ENCODE measurements around the gene PRICKLE2. TPM values are rescaled to one million over a fixed set of nuclear protein-coding genes. Genes with fewer than 3 reads are reported as not detected.

The PRICKLE2 gene
- total RNA-seq, 1 donor from 2014 or later, result 5.3 TPM

DNA sequence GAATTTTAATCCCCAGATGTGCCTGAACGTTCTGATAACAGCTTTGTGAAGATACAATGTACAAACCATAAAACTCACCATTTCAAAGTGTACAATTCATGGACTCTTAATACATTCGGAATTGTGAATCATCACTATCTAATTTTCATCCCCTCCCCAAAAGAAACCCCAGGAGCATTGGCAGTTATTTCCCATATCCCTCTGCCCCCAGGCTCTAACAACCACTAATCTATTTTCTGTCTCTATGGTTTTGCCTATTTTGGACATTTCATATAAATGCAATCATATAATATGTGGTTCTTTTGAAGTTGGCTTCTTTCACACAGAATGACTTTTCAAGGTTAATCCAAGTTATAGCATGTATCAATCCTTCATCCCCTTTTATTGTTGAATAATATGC is 25.3 kb downstream of the PRICKLE2 start:
- no peak for DNase-seq (ENCODE audit: low spot score)
- no peak for TF ChIP-seq CTCF (IDR thresholded peaks at IDR 0.05; ENCODE audit: unreplicated experiment)
- Mint-ChIP-seq H3K36me3 (ENCODE audit: low read depth, unreplicated experiment) (peaks cover 3% of the 10 kb centered on the region), H3K27me3 (ENCODE audit: unreplicated experiment) (peaks cover 1% of the 10 kb centered on the region), H3K4me3 (ENCODE audit: unreplicated experiment) (no peak overlapping the region), H3K4me1 (ENCODE audit: unreplicated experiment) (peaks cover 3% of the 10 kb centered on the region), H3K27ac (ENCODE audit: unreplicated experiment) (no peak overlapping the region), H3K9me3 (ENCODE audit: unreplicated experiment) (no peaks in the 10 kb centered on the region)

DNA sequence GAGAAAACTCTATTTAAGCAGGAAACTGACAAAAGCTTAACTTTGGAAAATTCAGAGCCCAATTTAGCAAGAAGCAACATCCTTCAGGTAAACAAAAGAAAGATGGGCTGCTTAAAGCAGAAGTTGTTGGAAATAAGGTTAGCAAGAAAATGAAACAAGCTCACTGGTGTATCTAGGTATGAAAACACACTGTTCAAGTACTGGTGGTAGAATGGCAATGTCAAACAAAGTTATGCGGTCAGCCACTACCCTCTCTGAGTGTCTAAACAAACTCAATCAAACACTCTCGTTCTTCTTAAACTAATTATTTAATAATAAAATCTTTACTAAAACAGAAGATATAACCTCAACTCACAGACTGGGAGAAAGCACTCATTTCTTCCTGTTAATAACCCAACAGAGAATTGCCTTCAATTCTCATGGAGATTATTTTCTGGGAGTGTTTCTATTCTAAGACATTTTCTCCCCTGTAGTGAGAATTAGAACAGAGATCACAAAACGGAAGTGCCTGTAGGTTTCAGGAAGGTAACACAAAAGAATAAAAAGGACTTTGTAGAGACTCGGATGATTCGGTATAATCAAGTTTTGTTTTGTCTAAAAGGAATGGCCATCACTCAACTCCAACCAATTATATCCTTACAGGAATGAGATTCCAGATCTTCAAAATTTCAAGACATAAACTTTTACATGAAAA is 28.9 kb downstream of the PRICKLE2 start:
- H3K4me1 Mint-ChIP-seq (ENCODE audit: unreplicated experiment), result no peaks in the 10 kb centered on the region
- H3K27me3 Mint-ChIP-seq (ENCODE audit: unreplicated experiment), result peaks cover 1% of the 10 kb centered on the region
- no peak for DNase-seq (ENCODE audit: low spot score)
- TF ChIP-seq CTCF (IDR thresholded peaks at IDR 0.05; ENCODE audit: unreplicated experiment), result no peak
- peaks cover 12% of the 10 kb centered on the region for H3K36me3 Mint-ChIP-seq (ENCODE audit: low read depth, unreplicated experiment)
- H3K27ac Mint-ChIP-seq (ENCODE audit: unreplicated experiment), result peak overlapping the region; percentile 52
- H3K4me3 Mint-ChIP-seq (ENCODE audit: unreplicated experiment), result no peak overlapping the region
- no peaks in the 10 kb centered on the region for H3K9me3 Mint-ChIP-seq (ENCODE audit: unreplicated experiment)

GRCh38 chr3:64195789-64196188 is 29.5 kb downstream of the PRICKLE2 start:
- Mint-ChIP-seq H3K9me3 (ENCODE audit: unreplicated experiment) (no peaks in the 10 kb centered on the region), H3K4me1 (ENCODE audit: unreplicated experiment) (no peaks in the 10 kb centered on the region), H3K4me3 (ENCODE audit: unreplicated experiment) (no peak overlapping the region), H3K36me3 (ENCODE audit: low read depth, unreplicated experiment) (peaks cover 12% of the 10 kb centered on the region), H3K27ac (ENCODE audit: unreplicated experiment) (no peak overlapping the region), H3K27me3 (ENCODE audit: unreplicated experiment) (peaks cover 1% of the 10 kb centered on the region)
- DNase-seq (ENCODE audit: low spot score), result no peak
- no peak for TF ChIP-seq CTCF (IDR thresholded peaks at IDR 0.05; ENCODE audit: unreplicated experiment)

GRCh38 chr3:64191822-64192221 is 33.4 kb downstream of the PRICKLE2 start:
- no peak overlapping the region for H3K27ac Mint-ChIP-seq (ENCODE audit: unreplicated experiment)
- peaks cover 20% of the 10 kb centered on the region for H3K4me1 Mint-ChIP-seq (ENCODE audit: unreplicated experiment)
- H3K27me3 Mint-ChIP-seq (ENCODE audit: unreplicated experiment), result no peaks in the 10 kb centered on the region
- peaks cover 9% of the 10 kb centered on the region for H3K36me3 Mint-ChIP-seq (ENCODE audit: low read depth, unreplicated experiment)
- no peak for DNase-seq (ENCODE audit: low spot score)
- no peak for TF ChIP-seq CTCF (IDR thresholded peaks at IDR 0.05; ENCODE audit: unreplicated experiment)
- no peaks in the 10 kb centered on the region for H3K9me3 Mint-ChIP-seq (ENCODE audit: unreplicated experiment)
- no peak overlapping the region for H3K4me3 Mint-ChIP-seq (ENCODE audit: unreplicated experiment)
